ENCODE measurements around the gene IDS. TPM values are rescaled to one million over a fixed set of nuclear protein-coding genes. Genes with fewer than 3 reads are reported as not detected.
"Not testable (repeated sequence)": the region's sequence is repeated elsewhere in the genome, so short reads cannot be mapped to it uniquely, and the experiment has no call there.

The IDS gene
- total RNA-seq, 3 donors from 2014 or later, result 38.7 to 84.3 (median 54.7) TPM

DNA sequence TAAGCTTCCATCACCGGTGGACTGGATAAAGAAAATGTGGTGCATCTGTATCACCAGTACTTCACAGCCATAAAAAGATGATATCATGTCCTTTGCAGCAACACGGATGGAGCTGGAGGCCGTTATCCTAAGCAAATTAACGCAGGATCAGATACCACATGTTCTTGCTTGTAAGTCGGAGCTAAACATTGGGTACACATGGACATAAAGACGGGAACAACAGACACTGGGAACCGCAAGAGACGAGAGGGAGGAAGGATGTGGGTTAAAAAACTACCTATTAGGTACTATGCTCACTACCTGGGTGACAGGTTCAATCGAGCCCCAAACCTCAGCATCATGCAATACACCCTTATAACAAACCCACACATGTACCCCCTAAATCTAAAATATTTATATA lies 16.3 kb upstream of the IDS start:
- Histone ChIP-seq H3K4me3 (no peak overlapping the region), H3K4me1 (ENCODE audit: low read depth) (peaks cover 2% of the 10 kb centered on the region), H3K9me3 (no peaks in the 10 kb centered on the region), H3K36me3 (ENCODE audit: low read depth) (no peaks in the 10 kb centered on the region)
- DNase-seq (no peak), ATAC-seq (no peak)
- TF ChIP-seq, protein P1, sequence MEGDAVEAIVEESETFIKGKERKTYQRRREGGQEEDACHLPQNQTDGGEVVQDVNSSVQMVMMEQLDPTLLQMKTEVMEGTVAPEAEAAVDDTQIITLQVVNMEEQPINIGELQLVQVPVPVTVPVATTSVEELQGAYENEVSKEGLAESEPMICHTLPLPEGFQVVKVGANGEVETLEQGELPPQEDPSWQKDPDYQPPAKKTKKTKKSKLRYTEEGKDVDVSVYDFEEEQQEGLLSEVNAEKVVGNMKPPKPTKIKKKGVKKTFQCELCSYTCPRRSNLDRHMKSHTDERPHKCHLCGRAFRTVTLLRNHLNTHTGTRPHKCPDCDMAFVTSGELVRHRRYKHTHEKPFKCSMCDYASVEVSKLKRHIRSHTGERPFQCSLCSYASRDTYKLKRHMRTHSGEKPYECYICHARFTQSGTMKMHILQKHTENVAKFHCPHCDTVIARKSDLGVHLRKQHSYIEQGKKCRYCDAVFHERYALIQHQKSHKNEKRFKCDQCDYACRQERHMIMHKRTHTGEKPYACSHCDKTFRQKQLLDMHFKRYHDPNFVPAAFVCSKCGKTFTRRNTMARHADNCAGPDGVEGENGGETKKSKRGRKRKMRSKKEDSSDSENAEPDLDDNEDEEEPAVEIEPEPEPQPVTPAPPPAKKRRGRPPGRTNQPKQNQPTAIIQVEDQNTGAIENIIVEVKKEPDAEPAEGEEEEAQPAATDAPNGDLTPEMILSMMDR (IDR thresholded peaks at IDR 0.05), result no peak
- intact Hi-C loops (cut with DNase I, micrococcal nuclease), result no loop called here

DNA sequence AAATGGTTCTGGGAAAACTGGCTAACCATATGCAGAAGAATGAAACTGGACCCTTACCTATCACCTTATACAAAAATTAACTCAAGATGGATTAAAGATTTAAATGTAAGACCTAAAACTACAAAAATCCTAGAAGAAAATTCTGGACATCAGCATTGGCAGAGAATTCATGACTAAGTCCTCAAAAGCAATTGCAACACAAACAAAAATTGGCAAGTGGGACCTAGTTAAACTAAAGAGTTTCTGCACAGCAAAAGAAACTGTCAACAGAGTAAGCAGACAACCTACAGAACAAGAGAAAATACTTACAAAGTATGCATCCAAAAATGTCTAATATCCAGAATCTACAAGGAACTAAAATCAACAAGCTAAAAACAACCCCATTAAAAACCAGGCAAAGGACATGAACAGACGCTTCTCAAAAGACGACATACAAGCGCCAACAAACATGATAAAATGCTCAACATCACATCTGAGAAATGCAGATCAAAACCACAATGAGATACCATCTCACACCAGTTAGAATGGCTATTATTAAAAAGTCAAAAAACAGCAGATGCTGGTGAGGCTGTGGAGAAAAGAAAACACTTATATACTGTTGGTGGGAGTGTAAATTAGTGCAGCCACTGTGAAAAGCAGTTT lies 15.7 kb upstream of the IDS start:
- H3K36me3 ChIP-seq (ENCODE audit: low read depth); H3K9me3 ChIP-seq; ATAC-seq; DNase-seq; H3K4me3 ChIP-seq; H3K4me1 ChIP-seq (ENCODE audit: low read depth); intact Hi-C loops (cut with DNase I, micrococcal nuclease): not testable (repeated sequence)

GRCh38 chrX:149518236-149518635 lies 13.1 kb upstream of the IDS start:
- no peaks in the 10 kb centered on the region for H3K9me3 ChIP-seq
- H3K4me1 ChIP-seq (ENCODE audit: low read depth), result peaks cover 2% of the 10 kb centered on the region
- H3K4me3 ChIP-seq, result no peak overlapping the region
- DNase-seq (no peak), ATAC-seq (no peak)
- TF ChIP-seq, protein P1 (IDR thresholded peaks at IDR 0.05), result no peak
- H3K36me3 ChIP-seq (ENCODE audit: low read depth), result no peaks in the 10 kb centered on the region
- intact Hi-C loops (cut with DNase I, micrococcal nuclease), result no loop called here

DNA sequence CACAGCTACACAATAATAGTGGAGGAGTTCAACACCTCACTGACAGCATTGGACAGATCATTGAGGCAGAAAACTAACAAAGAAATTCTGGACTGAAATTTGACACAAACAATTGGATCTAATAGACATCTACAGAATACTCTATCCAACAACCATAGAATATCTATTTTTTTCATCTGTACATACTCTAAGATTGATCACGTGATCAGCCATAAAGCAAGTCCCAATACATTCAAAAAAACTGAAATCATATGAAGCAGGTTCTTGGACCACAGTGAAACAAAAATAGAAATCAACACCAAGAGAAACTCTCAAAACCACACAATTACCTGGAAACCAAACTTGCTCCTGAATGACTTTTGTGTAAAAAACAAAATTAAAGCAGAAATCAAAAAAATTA lies 12.2 kb upstream of the IDS start:
- ATAC-seq, result no peak
- intact Hi-C loops (cut with DNase I, micrococcal nuclease), result no loop called here
- TF ChIP-seq, protein P1 (IDR thresholded peaks at IDR 0.05), result no peak
- Histone ChIP-seq H3K9me3 (no peaks in the 10 kb centered on the region), H3K4me3 (no peak overlapping the region), H3K36me3 (ENCODE audit: low read depth) (no peaks in the 10 kb centered on the region), H3K4me1 (ENCODE audit: low read depth) (no peaks in the 10 kb centered on the region)
- no peak for DNase-seq

GRCh38 chrX:149516604-149517003 lies 11.5 kb upstream of the IDS start:
- Histone ChIP-seq H3K4me3 (no peak overlapping the region), H3K36me3 (ENCODE audit: low read depth) (no peaks in the 10 kb centered on the region), H3K4me1 (ENCODE audit: low read depth) (no peaks in the 10 kb centered on the region), H3K9me3 (no peaks in the 10 kb centered on the region)
- DNase-seq, result no peak
- intact Hi-C loops (cut with DNase I, micrococcal nuclease), result no loop called here
- TF ChIP-seq, protein P1 (IDR thresholded peaks at IDR 0.05), result no peak
- no peak for ATAC-seq

DNA sequence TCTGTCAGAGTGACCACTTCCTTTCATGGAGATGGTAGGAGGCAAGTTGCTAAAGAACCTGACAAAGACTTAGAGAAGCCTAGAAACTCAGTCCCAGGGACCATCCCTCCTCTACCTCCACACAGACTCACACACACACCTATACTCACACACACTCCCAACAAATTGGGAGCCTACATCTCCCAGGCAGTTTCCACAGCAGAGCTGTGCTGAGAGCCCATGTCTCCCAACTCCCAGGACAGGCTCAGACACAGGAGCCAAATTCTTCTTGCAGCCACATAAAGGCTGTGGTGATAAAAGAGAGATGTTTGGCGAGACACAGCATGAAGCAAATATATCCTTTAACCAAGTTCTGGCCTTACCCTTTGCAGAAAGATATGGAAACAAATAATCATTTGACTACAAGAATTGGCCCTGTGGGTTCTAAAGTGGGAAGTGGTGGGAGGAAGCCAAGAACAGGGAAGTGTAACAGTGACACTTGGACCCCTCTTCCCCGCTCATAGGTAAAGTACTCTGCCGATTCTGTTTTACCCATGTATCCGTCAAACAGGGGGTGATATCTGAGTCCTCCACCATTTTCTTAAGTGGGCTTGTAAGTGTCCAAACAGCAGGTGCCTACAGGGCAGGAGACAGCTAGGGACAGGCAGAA lies 11.0 kb upstream of the IDS start:
- no peaks in the 10 kb centered on the region for H3K36me3 ChIP-seq (ENCODE audit: low read depth)
- intact Hi-C loops (cut with DNase I, micrococcal nuclease), result no loop called here

More for the DNA sequence above, 11.0 kb upstream of the IDS start:
- H3K4me1 ChIP-seq (ENCODE audit: low read depth), result no peaks in the 10 kb centered on the region
- H3K9me3 ChIP-seq, result no peaks in the 10 kb centered on the region
- no peak for ATAC-seq
- TF ChIP-seq, protein P1 (IDR thresholded peaks at IDR 0.05), result no peak
- H3K4me3 ChIP-seq, result no peak overlapping the region
- no peak for DNase-seq
